ENCODE results near the gene CACNB3.

The CACNB3 gene

GRCh38 chr12:48777501-48778400, 40.5 kb upstream of the CACNB3 start:
- Histone ChIP-seq H3K27me3 (ENCODE audit: control insufficient read depth, insufficient read depth, low read length, poor library complexity, severe bottlenecking) (no peaks in the 10 kb centered on the region), H3K4me1 (ENCODE audit: control insufficient read depth, insufficient read depth, low read length) (no peaks in the 10 kb centered on the region), H3K27ac (ENCODE audit: insufficient read depth, low read depth, low read length, poor library complexity, severe bottlenecking) (no peak overlapping the region), H3K9me3 (ENCODE audit: control insufficient read depth, low read length) (no peaks in the 10 kb centered on the region), H3K4me3 (ENCODE audit: insufficient read depth, low read depth, low read length) (no peak overlapping the region), H3K36me3 (ENCODE audit: control insufficient read depth, insufficient read depth, low read length) (peaks cover 52% of the 10 kb centered on the region)
- WGBS, 2 experiments: 83 to 84% methylated on average over 16 of the region's 16 CpGs

GRCh38 chr12:48779869-48780268, 38.4 kb upstream of the CACNB3 start:
- H3K36me3 ChIP-seq (ENCODE audit: control insufficient read depth, insufficient read depth, low read length): peaks cover 33% of the 10 kb centered on the region
- no peaks in the 10 kb centered on the region for H3K4me1 ChIP-seq (ENCODE audit: control insufficient read depth, insufficient read depth, low read length)
- H3K9me3 ChIP-seq (ENCODE audit: control insufficient read depth, low read length): no peaks in the 10 kb centered on the region
- WGBS, 2 experiments: 86 to 92% methylated on average over 1 to 2 of the region's 3 CpGs
- no peaks in the 10 kb centered on the region for H3K27me3 ChIP-seq (ENCODE audit: control insufficient read depth, insufficient read depth, low read length, poor library complexity, severe bottlenecking)
- H3K4me3 ChIP-seq (ENCODE audit: insufficient read depth, low read depth, low read length): no peak overlapping the region
- no peak overlapping the region for H3K27ac ChIP-seq (ENCODE audit: insufficient read depth, low read depth, low read length, poor library complexity, severe bottlenecking)

- H3K4me3 ChIP-seq (ENCODE audit: insufficient read depth, low read depth, low read length): no peak overlapping the region
- no peaks in the 10 kb centered on the region for H3K9me3 ChIP-seq (ENCODE audit: control insufficient read depth, low read length)
- H3K4me1 ChIP-seq (ENCODE audit: control insufficient read depth, insufficient read depth, low read length): no peaks in the 10 kb centered on the region
- peaks cover 26% of the 10 kb centered on the region for H3K36me3 ChIP-seq (ENCODE audit: control insufficient read depth, insufficient read depth, low read length)
- 89 to 91% methylated on average over 11 of the region's 11 CpGs for WGBS, 2 experiments
- H3K27ac ChIP-seq (ENCODE audit: insufficient read depth, low read depth, low read length, poor library complexity, severe bottlenecking): no peak overlapping the region
- no peaks in the 10 kb centered on the region for H3K27me3 ChIP-seq (ENCODE audit: control insufficient read depth, insufficient read depth, low read length, poor library complexity, severe bottlenecking)
These were observed 37.8 kb upstream of the CACNB3 start for GRCh38 chr12:48780381-48781025.

- Histone ChIP-seq H3K4me1 (ENCODE audit: control insufficient read depth, insufficient read depth, low read length) (peaks cover 9% of the 10 kb centered on the region), H3K36me3 (ENCODE audit: control insufficient read depth, insufficient read depth, low read length) (peaks cover 16% of the 10 kb centered on the region), H3K27me3 (ENCODE audit: control insufficient read depth, insufficient read depth, low read length, poor library complexity, severe bottlenecking) (no peaks in the 10 kb centered on the region), H3K9me3 (ENCODE audit: control insufficient read depth, low read length) (no peaks in the 10 kb centered on the region), H3K4me3 (ENCODE audit: insufficient read depth, low read depth, low read length) (no peak overlapping the region), H3K27ac (ENCODE audit: insufficient read depth, low read depth, low read length, poor library complexity, severe bottlenecking) (no peak overlapping the region)
- 85 to 91% methylated on average over 9 of the region's 9 CpGs for WGBS, 2 experiments
These were observed 36.4 kb upstream of the CACNB3 start for GRCh38 chr12:48781750-48782456.

GRCh38 chr12:48782457-48783395, 35.6 kb upstream of the CACNB3 start:
- no peak overlapping the region for H3K27ac ChIP-seq (ENCODE audit: insufficient read depth, low read depth, low read length, poor library complexity, severe bottlenecking)
- H3K4me3 ChIP-seq (ENCODE audit: insufficient read depth, low read depth, low read length): no peak overlapping the region
- 93 to 94% methylated on average over 63 of the region's 63 CpGs for WGBS, 2 experiments
- H3K36me3 ChIP-seq (ENCODE audit: control insufficient read depth, insufficient read depth, low read length): peaks cover 8% of the 10 kb centered on the region
- H3K9me3 ChIP-seq (ENCODE audit: control insufficient read depth, low read length): no peaks in the 10 kb centered on the region
- no peaks in the 10 kb centered on the region for H3K27me3 ChIP-seq (ENCODE audit: control insufficient read depth, insufficient read depth, low read length, poor library complexity, severe bottlenecking)
- peaks cover 17% of the 10 kb centered on the region for H3K4me1 ChIP-seq (ENCODE audit: control insufficient read depth, insufficient read depth, low read length)

- H3K9me3 ChIP-seq (ENCODE audit: control insufficient read depth, low read length): no peaks in the 10 kb centered on the region
- H3K4me1 ChIP-seq (ENCODE audit: control insufficient read depth, insufficient read depth, low read length): peaks cover 18% of the 10 kb centered on the region
- H3K27ac ChIP-seq (ENCODE audit: insufficient read depth, low read depth, low read length, poor library complexity, severe bottlenecking): no peak overlapping the region
- 94 to 95% methylated on average over 4 of the region's 4 CpGs for WGBS, 2 experiments
- peaks cover 3% of the 10 kb centered on the region for H3K36me3 ChIP-seq (ENCODE audit: control insufficient read depth, insufficient read depth, low read length)
- H3K4me3 ChIP-seq (ENCODE audit: insufficient read depth, low read depth, low read length): no peak overlapping the region
- H3K27me3 ChIP-seq (ENCODE audit: control insufficient read depth, insufficient read depth, low read length, poor library complexity, severe bottlenecking): no peaks in the 10 kb centered on the region
These were observed 34.9 kb upstream of the CACNB3 start for GRCh38 chr12:48783432-48783831.

GRCh38 chr12:48786591-48787544, 31.4 kb upstream of the CACNB3 start:
- H3K4me1 ChIP-seq (ENCODE audit: control insufficient read depth, insufficient read depth, low read length): peaks cover 27% of the 10 kb centered on the region
- H3K27ac ChIP-seq (ENCODE audit: insufficient read depth, low read depth, low read length, poor library complexity, severe bottlenecking): no peak overlapping the region
- H3K27me3 ChIP-seq (ENCODE audit: control insufficient read depth, insufficient read depth, low read length, poor library complexity, severe bottlenecking): no peaks in the 10 kb centered on the region
- 88 to 92% methylated on average over 7 of the region's 7 CpGs for WGBS, 2 experiments
- H3K36me3 ChIP-seq (ENCODE audit: control insufficient read depth, insufficient read depth, low read length): peaks cover 3% of the 10 kb centered on the region
- no peaks in the 10 kb centered on the region for H3K9me3 ChIP-seq (ENCODE audit: control insufficient read depth, low read length)
- H3K4me3 ChIP-seq (ENCODE audit: insufficient read depth, low read depth, low read length): peak overlapping the region; percentile 96

GRCh38 chr12:48787791-48788523, 30.3 kb upstream of the CACNB3 start:
- no peaks in the 10 kb centered on the region for H3K27me3 ChIP-seq (ENCODE audit: control insufficient read depth, insufficient read depth, low read length, poor library complexity, severe bottlenecking)
- no peaks in the 10 kb centered on the region for H3K36me3 ChIP-seq (ENCODE audit: control insufficient read depth, insufficient read depth, low read length)
- 12 to 13% methylated on average over 11 of the region's 11 CpGs for WGBS, 2 experiments
- no peaks in the 10 kb centered on the region for H3K9me3 ChIP-seq (ENCODE audit: control insufficient read depth, low read length)
- peak overlapping the region; percentile 96 for H3K4me3 ChIP-seq (ENCODE audit: insufficient read depth, low read depth, low read length)
- H3K4me1 ChIP-seq (ENCODE audit: control insufficient read depth, insufficient read depth, low read length): peaks cover 27% of the 10 kb centered on the region
- peak overlapping the region; percentile 26 for H3K27ac ChIP-seq (ENCODE audit: insufficient read depth, low read depth, low read length, poor library complexity, severe bottlenecking)

Measured in ectodermal cell (in vitro differentiated cells).